Measurements from ENCODE around the gene MOV10.
A peak's percentile ranks its signal among the peaks of the same experiment; 100 is the strongest.
"Not testable (repeated sequence)": the region's sequence is repeated elsewhere in the genome, so short reads cannot be mapped to it uniquely, and the experiment has no call there.

Gene MOV10, protein sequence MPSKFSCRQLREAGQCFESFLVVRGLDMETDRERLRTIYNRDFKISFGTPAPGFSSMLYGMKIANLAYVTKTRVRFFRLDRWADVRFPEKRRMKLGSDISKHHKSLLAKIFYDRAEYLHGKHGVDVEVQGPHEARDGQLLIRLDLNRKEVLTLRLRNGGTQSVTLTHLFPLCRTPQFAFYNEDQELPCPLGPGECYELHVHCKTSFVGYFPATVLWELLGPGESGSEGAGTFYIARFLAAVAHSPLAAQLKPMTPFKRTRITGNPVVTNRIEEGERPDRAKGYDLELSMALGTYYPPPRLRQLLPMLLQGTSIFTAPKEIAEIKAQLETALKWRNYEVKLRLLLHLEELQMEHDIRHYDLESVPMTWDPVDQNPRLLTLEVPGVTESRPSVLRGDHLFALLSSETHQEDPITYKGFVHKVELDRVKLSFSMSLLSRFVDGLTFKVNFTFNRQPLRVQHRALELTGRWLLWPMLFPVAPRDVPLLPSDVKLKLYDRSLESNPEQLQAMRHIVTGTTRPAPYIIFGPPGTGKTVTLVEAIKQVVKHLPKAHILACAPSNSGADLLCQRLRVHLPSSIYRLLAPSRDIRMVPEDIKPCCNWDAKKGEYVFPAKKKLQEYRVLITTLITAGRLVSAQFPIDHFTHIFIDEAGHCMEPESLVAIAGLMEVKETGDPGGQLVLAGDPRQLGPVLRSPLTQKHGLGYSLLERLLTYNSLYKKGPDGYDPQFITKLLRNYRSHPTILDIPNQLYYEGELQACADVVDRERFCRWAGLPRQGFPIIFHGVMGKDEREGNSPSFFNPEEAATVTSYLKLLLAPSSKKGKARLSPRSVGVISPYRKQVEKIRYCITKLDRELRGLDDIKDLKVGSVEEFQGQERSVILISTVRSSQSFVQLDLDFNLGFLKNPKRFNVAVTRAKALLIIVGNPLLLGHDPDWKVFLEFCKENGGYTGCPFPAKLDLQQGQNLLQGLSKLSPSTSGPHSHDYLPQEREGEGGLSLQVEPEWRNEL

DNA sequence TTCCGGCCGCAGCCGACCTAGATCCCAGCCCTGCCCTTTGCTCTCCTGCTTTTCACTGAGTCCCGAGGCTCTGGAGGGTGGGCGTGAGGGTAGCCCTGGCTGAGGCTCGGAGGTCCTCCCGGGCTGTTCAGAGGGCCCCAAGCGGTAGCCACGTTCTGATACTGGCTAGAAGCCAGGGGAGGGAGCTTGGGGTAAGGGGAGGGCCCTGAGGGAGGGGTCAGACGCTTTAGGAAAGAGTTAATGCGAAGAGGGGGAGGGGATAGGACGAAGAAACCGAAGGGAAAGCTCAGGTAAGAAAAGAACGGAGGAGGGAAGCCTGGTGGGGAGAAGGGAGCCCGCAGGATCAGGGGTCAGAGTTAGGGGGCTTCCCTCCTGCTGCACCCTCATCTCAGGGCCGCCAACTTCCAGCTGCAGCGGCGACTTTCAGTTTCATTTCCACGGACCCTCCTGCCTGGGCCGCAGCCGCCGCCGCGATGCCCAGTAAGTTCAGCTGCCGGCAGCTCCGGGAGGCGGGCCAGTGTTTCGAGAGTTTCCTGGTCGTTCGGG lies at the start of gene MOV10:
MOV10 (plus strand) TSS at position 220 of the 546 bp plus-strand sequence; CDS start at position 474, 254 bp downstream.
- DNase-seq, result peak; percentile 55

DNA sequence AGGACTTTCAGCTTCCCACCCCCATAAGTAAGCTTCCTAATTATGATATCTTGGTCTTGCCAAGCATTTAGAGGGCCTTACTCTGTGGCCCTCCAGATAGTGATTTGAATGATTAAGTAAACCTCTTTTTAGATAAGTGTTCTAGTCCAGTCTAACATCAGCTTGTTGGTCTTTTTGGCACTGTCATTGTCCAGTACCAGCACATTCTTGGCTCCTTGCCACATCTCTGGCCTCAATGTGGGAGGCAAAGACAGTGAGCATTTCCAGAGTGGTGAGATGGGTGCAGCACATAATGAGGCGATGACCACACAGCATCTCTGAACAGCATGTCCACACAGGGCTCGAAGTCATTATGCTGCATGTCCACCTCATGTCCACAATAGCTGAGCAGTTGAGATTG lies 48.8 kb upstream of the MOV10 start:
- no peak for DNase-seq

DNA sequence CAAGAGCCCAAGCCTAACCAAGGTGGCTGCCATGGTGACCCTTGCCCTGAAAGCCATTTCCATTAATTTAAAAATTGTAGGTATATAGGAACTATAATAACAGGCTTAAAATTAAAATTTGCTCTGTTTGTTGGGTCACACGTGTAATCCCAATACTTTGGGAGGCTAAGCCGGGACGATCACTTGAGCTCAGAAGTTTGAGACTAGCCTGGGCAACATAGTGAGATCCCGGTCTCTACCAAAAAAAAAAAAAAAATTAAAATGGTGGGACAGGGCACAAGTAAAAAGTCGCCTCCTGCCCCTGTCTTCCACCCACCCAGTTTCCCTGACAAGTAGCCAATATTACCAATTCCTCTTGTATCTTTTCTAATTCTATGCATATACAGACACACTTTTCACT lies 48.3 kb upstream of the MOV10 start:
- DNase-seq, result no peak

DNA sequence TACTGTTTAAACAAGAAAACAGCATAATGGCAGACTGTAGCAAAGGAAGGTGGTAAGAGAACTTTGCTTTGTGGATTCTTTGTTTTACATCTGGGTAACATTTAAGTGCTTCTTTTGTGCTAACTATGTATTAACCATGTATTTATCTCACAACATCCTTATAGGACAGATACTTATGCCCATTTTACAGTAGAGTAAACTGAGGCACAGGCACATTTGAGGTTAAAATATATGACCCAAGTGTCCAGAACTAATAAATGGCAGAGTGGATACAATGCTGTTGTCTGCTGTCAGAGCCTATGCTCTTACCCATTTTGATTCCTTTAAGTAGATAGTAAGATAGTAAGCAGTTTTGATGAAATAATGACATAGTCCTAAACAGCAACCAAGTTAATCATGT lies 47.6 kb upstream of the MOV10 start:
- no peak for DNase-seq

DNA sequence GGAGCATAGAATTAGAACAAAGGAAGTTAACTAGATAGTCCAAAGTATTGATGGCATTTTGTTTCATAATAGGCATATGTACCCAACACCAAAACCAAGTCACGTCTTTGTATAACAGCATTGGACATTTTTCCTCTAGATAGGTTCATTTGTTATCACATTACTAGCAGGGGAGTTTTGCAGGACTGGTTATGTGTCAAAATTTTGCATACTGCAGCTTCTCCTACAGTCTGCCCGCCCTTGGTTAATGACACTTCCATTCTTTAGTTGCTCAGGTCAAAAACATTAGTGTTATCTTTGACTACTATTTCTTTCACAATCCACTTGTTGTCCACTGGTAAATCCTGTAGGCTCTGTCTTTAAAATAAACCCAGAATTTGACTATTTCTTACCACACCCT lies 45.9 kb upstream of the MOV10 start:
- no peak for DNase-seq

DNA sequence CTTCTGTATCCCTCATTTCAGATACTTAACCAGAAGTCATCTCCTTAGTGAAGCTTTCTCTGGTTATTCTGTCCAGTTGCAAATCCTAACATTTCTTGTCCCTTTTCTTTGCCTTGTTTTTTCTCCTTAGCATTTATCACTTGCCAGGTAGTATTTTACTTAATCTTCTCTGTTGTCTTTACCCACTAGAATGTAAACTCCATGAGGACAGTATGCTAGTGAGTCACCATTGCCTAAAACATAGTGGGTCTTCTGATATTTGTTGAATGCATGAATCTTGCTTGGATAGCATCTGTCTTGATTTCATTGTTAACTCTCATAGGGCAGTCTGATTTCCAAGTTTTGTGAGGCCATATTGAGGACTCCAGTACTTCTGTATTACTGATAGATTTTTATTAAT lies 45.2 kb upstream of the MOV10 start:
- DNase-seq, result no peak

DNA sequence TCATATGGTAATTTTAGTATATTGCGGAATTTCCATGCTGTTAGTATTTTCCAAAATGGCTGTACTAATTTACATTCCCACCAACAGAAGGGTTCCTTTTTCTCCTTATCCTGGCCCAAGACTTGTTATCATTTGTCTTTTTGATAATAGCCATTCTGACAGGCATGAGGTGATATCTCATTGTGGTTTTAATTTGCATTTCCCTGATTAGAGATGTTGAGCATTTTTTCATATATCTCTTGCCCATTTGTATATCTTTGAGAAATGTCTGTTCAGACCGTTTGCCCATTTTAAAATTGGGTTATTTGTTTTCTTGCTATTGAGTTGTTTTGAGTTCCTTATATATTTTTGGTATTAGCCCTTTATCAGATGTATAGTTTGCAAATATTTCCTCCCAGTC lies 40.8 kb upstream of the MOV10 start:
- no peak for DNase-seq

DNA sequence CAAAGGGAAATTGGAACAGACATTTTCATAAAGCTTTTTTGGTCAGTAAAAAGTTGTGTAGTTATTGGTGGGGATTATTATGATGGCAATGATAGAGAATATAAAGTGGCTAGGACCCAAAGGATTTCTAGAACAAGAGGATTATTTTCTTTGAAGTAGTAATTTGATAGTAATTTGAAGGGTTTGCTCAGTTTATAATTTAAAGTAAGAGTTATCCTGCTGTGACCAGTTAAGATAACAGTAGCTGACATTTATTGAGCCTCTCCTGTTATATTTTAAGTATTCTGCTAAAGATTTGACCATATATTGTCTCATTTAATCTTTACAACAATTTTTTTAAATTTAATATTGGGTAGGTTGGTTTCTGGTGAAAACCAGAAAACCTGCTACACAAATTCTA lies 40.1 kb upstream of the MOV10 start:
- no peak for DNase-seq

DNA sequence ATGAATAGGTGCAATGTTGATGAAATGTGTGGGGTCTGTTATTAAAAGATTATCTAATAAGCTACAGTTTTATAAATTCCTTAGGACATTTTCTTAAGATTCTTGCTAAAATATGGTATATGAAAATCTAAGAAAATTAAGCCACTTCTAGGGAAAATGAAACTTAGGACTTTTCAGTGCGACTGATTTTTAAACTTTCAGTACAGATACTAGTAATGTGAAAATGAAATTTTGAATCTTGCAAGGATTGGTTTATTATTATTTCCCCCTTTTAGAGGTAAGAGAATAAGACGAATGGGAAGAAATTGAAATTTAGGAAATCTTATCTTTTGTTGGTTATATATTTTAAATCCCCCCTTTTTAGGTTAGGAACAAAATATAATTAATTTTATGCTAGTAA lies 38.4 kb upstream of the MOV10 start:
- DNase-seq, result no peak

DNA sequence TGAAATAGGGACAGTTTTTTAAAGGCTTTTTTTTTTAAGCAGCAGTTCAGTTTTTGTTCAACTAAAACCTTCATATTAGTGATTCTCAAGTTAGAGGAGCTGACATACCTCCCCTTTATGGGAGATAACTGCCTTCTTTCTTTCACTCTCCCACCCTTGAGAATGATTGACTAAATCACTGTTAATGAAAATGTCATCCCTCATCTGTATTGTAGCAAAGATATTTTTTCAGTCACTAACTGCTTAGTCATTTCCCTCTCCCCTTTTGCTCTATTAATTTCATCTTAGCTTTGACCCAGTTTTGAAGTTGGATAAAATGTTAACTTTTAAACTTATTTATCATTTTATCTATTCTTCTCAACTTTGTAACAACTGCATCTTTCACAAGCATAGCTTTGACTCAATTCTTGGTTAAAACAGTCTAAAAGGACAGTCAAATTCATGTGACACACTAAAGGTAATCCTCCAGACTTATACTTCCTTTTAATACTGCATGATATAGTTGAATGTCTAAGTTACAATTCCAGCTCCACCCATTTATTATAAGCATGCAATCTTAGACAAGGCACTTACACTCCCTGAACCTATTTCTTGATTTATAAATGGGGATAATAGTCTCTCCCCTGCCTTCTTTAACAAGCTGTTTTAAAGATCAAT lies 37.7 kb upstream of the MOV10 start:
- DNase-seq, result no peak

DNA sequence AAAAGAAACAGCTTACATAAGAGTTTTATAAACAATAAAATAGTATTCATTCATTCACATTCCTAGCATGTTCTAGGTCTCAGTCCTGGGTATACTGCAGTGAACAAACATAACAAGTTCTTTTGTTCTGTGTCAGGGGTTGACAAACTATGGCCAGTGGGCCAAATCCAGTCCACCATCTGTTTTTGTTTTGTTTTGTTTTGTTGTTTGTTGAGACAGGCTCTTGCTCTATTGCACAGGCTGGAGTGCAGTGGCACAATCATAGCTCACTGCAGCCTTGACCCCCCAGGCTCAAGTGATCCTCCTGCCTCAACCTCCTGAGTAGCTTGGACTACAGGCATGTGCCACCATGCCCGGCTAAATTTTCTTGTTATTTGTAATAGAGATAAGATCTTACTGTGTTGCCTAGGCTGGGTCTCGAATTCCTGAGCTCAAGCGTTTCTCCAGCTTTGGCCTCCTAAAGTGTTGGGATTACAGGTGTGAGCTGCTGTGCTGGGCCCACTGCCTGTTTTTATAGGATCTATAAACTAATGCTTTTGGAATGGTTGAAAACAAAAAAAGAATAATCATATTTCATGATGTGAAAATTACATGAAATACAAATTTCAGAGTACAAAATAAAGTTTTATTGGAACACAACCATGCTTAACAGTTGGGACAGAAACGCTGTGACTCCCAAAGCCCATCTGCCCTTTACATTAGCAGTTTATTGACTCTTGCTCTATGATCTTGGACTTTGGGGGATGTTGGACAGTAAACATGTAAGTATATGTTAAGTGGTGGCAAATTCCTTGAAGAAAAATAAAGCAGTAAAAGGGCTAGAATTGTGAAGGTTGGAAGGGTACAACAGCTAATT lies 37.0 kb upstream of the MOV10 start:
- DNase-seq, result no peak

DNA sequence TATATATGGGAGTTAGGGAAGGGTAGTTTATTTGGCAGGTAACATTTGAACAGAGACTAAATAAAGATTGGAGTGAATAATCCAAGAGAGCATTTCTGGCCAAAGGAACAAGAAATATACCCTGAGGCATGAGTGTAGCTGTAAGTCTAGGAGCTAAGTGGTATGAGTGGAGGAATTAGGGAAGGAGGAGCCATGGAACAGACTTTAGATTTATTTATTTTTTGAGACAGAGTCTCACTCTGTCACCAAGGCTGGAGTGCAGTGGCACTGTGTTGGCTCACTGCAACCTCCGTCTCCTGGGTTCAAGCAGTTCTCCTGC lies 36.4 kb upstream of the MOV10 start:
- DNase-seq, result no peak

DNA sequence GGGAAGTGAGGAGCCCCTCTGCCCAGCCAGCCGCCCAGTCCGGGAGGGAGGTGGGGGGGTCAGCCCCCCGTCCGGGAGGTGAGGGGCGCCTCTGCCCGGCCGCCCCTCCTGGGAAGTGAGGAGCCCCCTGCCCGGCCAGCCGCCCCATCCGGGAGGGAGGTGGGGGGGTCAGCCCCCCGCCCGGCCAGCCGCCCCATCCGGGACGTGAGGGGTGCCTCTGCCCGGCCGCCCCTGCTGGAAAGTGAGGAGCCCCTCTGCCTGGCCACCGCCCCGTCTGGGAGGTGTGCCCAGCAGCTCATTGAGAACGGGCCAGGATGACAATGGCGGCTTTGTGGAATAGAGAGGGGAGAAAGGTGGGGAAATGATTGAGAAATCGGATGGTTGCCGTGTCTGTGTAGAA lies 34.0 kb upstream of the MOV10 start:
- DNase-seq, result not testable (repeated sequence)

DNA sequence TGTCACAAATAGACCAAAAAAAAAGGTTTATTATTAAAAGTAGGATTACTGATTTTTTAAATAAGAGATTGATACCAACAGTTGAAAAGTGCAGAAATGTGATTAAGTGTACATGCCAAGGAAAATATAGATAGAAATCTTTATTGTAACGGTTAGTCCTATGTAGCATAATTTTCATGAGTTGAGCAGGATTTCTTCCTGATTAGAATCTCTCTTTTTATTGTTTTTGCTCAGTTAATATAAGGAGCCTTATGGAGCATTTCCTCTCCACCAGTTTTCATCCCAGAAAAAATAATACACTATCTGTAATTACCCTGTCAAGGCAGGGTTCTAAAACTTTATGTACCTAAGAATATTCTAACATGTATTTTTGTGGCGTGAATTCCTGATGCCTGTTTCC lies 31.4 kb upstream of the MOV10 start:
- no peak for DNase-seq

DNA sequence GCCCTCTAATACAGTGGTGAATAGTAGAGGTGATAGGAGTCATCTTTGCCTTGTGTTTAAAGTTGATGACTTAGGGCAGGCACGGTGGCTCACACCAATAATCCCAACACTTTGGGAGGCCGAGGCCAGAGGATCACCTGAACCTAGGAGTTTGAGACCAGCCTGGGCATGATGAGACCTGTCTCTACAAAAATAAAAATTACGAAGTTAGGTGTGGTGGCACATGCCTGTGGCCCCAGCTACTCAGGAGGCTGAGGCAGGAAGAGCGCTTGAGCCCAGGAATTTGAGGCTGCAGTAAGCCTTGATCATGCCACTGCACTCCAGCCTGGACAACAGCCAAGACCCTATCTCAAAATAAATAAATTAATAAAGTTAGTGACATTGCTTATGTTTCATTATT lies 28.2 kb upstream of the MOV10 start:
- no peak for DNase-seq

DNA sequence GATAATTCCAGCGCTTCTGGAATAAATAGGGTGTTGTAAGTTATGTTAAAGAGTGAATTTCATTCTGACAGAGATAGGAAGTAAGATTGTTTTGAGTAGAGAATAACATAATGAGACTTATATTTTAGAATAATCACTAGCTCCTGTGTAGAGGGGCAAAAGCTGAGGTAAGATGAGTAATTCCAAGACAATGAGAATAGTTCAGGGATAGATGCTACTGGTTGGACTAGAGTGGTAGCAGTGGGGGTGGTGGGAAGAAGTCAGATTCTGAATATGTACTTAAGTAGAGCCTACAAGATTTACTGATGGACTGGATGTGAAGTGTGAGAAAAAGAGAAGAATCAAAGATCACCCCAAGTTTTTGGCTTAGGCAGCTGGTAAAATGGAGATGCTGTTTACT lies 23.3 kb upstream of the MOV10 start:
- no peak for DNase-seq

DNA sequence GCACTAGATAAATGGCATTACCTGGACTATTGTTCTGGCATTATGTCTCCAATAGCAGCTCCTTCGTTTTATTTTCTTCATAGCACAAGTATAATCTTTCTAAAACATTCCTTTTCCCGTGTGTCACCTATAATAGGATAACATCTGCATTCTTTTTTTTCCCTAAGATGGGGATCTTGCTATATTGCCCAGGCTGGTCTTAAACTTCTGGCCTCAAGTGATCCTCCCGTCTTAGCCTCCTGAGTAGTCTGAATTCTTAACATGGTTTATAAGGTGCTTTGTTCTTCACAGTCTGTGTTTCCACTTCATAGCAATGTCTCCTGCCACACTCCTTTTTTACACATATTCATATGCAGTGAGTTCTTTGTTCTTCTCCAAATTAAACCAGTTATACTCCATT lies 8.6 kb upstream of the MOV10 start:
- no peak for DNase-seq

DNA sequence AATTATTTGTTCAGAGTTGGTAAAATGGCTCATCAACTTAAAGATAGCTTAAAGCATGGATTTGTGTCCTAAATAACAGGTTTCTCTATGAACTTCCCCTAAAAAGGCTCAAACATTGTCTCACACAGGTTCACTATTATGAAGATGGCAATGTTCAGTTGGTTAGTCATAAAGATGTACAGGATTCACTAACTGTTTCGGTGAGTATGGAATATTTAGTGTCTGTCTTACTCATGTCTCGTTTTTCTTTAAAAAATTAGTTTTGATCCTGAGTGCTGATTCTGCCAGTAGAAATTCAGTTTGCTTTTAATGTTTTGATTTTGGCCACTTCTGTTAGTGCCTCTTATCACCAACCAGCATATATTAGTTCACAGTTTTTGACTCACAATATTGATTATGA lies 7.5 kb upstream of the MOV10 start:
- DNase-seq, result no peak

DNA sequence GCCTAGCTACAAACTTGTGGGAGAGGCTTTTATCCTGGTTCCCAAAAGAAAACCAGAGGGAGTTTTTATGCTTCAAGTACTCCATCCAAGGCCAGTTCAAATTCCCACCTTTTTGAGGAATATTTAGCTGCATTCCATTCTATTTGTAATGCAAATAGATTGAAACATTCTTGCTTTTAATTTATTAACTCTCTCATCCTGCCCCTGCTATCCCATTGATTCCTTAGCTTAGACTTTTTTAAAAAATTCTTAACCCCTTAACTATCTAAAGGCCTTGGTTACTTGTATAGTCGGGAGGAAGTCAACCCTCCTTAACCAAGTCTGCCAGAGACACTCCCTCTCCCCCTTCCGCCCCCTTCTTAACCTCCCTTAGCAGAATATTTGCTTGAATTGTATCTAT lies 2.5 kb upstream of the MOV10 start:
- DNase-seq, result no peak

DNA sequence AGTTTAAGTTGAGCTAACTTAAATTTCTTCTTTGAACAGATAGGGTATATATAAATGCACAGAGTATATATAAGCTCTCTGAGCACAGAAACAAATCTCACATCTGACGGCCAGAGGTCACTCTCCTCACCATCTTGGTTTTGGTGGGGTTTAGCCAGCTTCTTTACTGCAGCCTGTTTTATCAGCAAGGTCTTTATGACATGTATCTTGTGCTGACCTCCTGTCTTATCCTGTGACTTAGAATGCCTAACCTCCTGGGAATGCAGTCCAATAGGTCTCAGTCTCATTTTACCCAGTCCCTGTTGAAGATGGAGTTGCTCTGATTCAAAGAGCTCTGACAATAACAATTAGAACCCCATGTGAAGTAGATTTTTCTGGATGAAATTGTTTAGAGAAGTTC lies 1.6 kb upstream of the MOV10 start:
- no peak for DNase-seq

DNA sequence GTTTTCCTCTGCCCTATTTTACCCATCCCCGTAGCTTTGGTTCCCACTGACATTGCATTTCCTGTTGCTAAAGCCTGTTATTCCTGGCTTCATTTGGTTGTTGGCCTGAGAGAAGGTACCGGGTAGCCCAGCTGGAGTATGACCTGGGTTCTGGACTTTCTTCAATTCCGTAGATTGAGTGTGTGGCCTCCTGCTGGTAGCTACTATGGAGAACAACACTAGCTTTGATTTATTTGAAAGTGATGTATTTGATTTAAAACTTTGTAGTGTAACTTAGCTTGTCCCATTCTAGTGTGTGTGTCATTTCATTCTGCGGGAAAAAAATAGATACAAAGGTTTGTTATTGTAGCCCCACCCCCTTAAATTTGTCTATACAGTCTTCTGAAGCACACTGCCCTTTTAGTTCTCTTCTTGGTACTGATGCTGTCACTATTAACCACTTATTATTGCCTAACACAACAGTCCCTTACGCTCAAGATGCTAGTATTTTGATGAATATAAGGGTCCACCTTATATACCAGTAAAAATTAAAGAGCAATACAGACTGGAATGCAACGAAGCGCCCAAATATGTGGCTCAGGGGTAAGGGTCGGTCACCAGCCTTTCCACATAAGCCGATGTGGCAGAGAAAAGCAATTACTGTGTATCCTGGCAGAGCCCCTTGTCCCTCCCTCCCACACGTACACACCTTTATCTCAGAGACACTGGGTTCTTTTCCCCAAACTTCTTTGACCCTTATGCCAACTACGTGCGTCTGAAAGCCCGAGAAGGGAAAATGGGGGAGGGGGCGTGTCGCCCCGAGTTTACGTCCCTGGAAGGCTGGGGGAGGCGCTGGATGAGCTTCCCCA lies 643 bp upstream of the MOV10 start:
- DNase-seq, result peak; percentile 22

Measured in CD4-positive, alpha-beta T cell treated with Interleukin-4 for 4 hours (primary cell).